Measurements from ENCODE around the gene P2RX1. TPM values are rescaled to one million over a fixed set of nuclear protein-coding genes. Genes with fewer than 3 reads are reported as not detected.
A peak's percentile ranks its signal among the peaks of the same experiment; 100 is the strongest.
"Not testable (repeated sequence)": the region's sequence is repeated elsewhere in the genome, so short reads cannot be mapped to it uniquely, and the experiment has no call there.

The P2RX1 gene
- total RNA-seq, 4 donors from 2014 or later = 0.25 to 2.6 (median 1.2) TPM

GRCh38 chr17:3861761-3862681 lies 54.2 kb downstream of the P2RX1 start:
- Histone ChIP-seq H3K4me3 (no peak overlapping the region), H3K9me3 (no peaks in the 10 kb centered on the region), H3K27me3 (no peaks in the 10 kb centered on the region), H3K27ac (no peak overlapping the region), H3K4me1 (no peaks in the 10 kb centered on the region), H3K36me3 (peaks cover 27% of the 10 kb centered on the region)
- WGBS = 87% methylated on average over 23 of the region's 28 CpGs
- DNase-seq (ENCODE audit: low spot score in 2 of 2) = no peak
- no peak for TF ChIP-seq EP300 (IDR thresholded peaks at IDR 0.05)
- TF ChIP-seq POLR2A (IDR thresholded peaks at IDR 0.05) = no peak
- no peak for TF ChIP-seq POLR2AphosphoS5 (IDR thresholded peaks at IDR 0.05)
- TF ChIP-seq, protein P1, sequence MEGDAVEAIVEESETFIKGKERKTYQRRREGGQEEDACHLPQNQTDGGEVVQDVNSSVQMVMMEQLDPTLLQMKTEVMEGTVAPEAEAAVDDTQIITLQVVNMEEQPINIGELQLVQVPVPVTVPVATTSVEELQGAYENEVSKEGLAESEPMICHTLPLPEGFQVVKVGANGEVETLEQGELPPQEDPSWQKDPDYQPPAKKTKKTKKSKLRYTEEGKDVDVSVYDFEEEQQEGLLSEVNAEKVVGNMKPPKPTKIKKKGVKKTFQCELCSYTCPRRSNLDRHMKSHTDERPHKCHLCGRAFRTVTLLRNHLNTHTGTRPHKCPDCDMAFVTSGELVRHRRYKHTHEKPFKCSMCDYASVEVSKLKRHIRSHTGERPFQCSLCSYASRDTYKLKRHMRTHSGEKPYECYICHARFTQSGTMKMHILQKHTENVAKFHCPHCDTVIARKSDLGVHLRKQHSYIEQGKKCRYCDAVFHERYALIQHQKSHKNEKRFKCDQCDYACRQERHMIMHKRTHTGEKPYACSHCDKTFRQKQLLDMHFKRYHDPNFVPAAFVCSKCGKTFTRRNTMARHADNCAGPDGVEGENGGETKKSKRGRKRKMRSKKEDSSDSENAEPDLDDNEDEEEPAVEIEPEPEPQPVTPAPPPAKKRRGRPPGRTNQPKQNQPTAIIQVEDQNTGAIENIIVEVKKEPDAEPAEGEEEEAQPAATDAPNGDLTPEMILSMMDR (IDR thresholded peaks at IDR 0.05) = no peak

DNA sequence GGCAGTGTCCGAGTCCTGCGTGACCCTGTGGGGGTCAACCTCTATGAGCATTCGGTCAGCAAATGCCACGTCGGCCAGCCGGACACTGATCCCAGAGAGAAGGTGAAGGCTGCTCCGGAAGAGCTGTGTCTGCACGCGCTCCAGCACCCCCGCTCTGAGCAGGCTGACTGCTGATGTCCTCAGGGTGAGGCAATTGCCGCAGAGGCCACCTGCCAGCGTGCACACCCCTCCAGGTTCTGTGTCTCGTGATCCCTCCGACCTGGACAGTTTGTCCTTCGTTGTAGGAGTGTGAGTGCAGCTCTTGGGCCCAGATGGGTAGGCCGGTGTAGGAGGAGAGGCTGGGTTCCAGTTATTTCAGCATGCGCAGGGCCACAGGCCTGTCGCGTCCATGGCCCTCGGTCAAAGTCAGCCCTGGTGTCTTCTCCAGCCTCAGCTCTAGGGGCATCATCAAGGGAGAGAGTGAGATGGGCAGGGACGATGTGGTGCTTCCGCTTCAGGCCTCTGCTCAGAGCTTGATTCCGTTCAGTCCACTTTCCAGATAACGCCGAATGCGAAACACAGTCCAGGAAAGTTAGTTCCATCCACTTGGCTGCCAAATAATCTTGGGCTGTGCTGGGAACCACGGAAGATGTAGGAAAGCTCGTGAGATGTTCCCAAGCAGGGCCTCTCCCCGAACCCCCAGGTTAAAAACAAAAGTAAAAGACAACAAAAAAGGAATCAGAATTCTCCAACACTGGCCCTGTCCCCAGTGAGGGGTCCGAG lies 55.1 kb downstream of the P2RX1 start:
- Histone ChIP-seq H3K4me3 (no peak overlapping the region), H3K27ac (no peak overlapping the region), H3K27me3 (no peaks in the 10 kb centered on the region), H3K9me3 (no peaks in the 10 kb centered on the region), H3K4me1 (no peaks in the 10 kb centered on the region), H3K36me3 (peaks cover 27% of the 10 kb centered on the region)
- WGBS = 95% methylated on average over 30 of the region's 30 CpGs
- TF ChIP-seq, protein P1 (IDR thresholded peaks at IDR 0.05) = no peak
- no peak for TF ChIP-seq POLR2AphosphoS5 (IDR thresholded peaks at IDR 0.05)
- no peak for TF ChIP-seq EP300 (IDR thresholded peaks at IDR 0.05)
- TF ChIP-seq POLR2A (IDR thresholded peaks at IDR 0.05) = no peak
- DNase-seq (ENCODE audit: low spot score in 2 of 2) = no peak

GRCh38 chr17:3859940-3860339 lies 56.3 kb downstream of the P2RX1 start:
- no peaks in the 10 kb centered on the region for H3K4me1 ChIP-seq
- WGBS = 69% methylated on average over 7 of the region's 9 CpGs
- no peak overlapping the region for H3K4me3 ChIP-seq
- TF ChIP-seq, protein P1 (IDR thresholded peaks at IDR 0.05) = no peak
- TF ChIP-seq EP300 (IDR thresholded peaks at IDR 0.05) (no peak), POLR2AphosphoS5 (IDR thresholded peaks at IDR 0.05) (no peak)
- H3K27me3 ChIP-seq = no peaks in the 10 kb centered on the region
- no peak overlapping the region for H3K27ac ChIP-seq
- DNase-seq (ENCODE audit: low spot score in 2 of 2) = no peak
- peaks cover 18% of the 10 kb centered on the region for H3K36me3 ChIP-seq
- no peaks in the 10 kb centered on the region for H3K9me3 ChIP-seq

GRCh38 chr17:3857261-3858105 lies 58.8 kb downstream of the P2RX1 start:
- 78% methylated on average over 15 of the region's 16 CpGs for WGBS
- Histone ChIP-seq H3K9me3 (no peaks in the 10 kb centered on the region), H3K36me3 (peaks cover 18% of the 10 kb centered on the region), H3K4me1 (no peaks in the 10 kb centered on the region), H3K27me3 (no peaks in the 10 kb centered on the region), H3K27ac (no peak overlapping the region), H3K4me3 (no peak overlapping the region)
- TF ChIP-seq EP300 (IDR thresholded peaks at IDR 0.05) = no peak
- no peak for TF ChIP-seq POLR2AphosphoS5 (IDR thresholded peaks at IDR 0.05)
- DNase-seq (ENCODE audit: low spot score in 2 of 2) = no peak

GRCh38 chr17:3854204-3854603 lies 62.1 kb downstream of the P2RX1 start:
- not testable (repeated sequence) for H3K4me3 ChIP-seq, H3K36me3 ChIP-seq, H3K9me3 ChIP-seq, H3K27me3 ChIP-seq, H3K4me1 ChIP-seq, H3K27ac ChIP-seq
- peak in 1 of 2 donors; percentile 19 for DNase-seq (ENCODE audit: low spot score in 2 of 2)
- 90% methylated on average over 8 of the region's 36 CpGs for WGBS

Measured in suprapubic skin (tissue), 4 donors.